G401.6 (cell line): Measurements from ENCODE around the gene IL9.
"Not testable (repeated sequence)": the region's sequence is repeated elsewhere in the genome, so short reads cannot be mapped to it uniquely, and the experiment has no call there.

Experiments used
- FAIRE-seq: peaks from 2 replicates; lab custom pipeline; 2012; peaks lifted over from hg19 to GRCh38; lab: Jason Lieb, UNC

IL9 gene

DNA sequence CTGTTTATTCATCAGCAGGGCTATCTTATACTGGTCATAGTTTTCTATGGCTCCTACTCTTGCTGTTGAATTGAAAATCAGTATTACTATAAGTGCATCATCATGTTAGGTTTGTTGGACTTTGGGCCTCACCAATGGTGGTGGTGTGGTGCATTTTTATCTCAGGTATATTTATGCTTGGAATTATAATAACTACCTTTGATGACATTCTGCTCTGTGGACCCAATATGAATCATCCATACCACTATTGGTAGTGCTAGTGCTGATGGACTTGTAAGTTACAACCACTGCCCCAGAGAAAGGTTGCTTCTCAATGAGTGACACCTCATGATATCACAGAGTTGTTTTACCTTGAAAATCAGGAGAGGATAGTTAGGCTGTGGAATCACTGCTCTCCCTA, 28.0 kb downstream of the IL9 start:
- no peak for FAIRE-seq

DNA sequence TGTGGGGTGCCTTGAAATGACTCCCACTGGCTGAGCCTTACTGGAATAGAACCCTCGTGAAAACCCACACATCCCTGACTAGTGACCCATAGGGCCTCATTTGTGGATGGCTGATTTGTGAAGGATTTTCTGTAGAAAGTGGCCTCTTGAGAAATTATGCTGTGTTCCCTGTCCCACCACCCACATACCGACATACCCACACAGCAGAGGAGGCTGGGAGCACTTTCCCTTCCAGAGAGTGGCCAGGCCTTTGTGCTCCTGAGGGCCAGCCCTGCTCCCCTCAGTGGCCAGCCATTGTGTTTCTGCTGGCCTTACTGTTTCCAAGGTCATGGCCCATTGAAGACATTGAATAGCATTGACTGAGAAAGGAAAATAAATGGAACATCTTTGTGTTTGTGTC, 29.6 kb downstream of the IL9 start:
- FAIRE-seq: no peak

DNA sequence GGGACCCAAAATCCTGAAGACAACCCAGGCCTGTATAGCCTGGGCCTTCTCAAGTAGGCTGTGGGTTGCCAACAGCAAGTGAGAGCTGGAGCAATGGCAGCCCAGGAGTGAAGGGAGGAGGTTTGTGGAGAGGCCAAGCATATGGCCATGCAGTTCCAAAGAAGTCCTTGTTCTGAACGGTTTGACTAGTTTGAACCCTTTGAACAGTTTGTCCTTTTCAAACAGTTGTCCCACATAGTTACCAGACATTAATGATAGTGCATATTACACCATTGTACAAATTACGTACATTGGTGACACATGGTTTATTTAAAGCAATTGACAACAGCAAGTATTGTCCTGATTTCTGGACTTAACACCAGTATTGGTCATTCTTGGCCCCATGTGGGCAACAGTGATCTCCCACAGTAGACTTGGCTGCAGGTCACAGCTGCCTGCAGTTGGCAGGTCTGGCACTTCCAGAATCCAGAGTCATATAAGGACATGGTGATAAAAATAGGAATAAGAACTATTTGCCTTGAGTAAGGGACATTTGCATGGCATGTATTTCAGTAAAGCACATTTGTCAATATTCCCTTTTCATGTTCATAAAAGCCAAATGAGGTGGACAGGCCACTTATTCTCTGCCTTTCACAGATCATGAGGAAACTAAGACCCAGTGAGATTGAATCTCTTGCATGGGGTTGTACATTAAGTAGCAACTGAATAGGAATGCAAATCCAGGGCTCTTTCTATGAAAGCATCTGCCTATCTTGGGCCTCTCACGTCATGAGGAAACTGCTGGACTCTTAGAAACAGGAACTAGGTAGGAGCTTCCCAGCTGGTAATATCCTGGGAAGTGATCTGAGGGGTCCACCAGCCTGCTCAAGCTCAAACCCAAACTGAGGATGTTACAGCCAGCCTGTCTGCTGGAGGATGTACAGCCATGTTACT, 30.9 kb downstream of the IL9 start:
- no peak for FAIRE-seq

DNA sequence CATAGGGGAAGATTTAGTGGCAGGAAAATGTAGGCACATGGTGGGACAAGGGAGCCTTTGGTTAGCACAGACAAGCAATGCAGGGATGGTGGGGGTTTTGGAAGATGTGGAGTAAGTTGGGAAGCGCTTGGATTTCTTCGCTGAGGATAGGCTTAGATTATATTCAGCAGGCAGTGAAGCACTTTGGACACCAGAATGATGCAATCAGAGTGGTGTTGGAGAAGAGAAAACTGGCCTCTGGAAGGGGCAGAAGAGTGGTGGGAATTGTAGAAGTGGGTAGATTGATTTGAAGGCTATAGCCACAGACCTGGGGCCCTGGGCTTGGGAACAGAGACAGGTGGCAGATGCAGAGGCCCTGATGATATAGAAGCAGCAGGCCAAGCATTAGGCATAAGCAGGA, 32.9 kb downstream of the IL9 start:
- FAIRE-seq: no peak

DNA sequence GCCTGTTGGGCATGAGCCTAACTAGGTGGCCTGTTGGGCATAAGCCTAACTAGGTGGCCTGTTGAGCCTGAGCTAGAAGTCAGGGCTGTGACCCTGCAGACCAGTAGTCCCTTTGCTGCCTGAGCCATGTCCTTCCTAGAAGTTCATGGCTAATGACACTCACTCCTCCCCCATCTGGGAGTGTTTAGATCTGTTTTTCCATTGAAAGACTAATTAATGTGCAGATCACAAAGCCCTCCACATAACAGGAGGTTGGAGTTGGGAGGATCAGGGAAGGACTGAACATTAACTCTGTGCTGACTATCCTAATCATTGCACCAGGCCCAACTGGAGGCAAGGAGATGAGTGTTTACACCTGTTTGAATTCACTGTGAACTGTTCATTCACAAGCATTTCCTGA, 33.6 kb downstream of the IL9 start:
- FAIRE-seq: no peak

DNA sequence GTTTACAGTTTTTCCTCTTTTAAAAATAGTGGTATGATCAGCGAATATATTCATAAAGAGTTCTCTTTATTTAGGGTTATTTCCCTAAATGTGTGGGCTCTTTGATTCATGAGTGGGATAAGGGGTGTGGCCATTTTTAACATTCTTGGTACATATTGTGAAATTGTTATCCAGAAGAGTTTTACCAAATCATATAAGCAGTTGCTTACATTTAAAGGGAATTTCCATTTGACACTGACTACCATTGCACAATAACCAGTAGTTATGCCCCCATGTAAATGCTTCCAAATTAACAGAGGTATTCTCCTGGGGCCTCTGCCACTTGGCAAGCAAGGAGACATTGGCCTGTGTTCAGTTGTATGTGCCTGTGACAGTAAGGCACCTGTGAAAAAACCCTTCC, 34.0 kb downstream of the IL9 start:
- FAIRE-seq: no peak

DNA sequence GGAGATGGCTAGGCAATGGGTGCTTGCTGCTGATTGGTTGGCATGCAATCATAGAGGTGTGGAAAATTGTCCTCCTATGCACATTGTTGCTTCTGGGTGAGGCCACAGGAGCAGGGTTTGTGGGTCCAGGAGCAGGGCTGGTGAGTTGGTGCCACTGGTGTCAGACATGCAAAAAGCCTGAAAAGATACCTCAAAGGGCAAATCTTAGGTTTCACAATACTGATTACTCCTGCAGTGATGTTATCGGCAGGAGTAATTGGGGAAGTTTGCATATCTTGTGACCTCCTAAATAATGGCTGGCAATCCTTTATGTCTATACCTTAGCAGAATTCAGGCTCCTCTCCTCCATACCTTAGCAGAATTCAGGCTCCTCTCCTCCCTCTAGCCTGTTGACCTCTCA, 36.0 kb downstream of the IL9 start:
- FAIRE-seq: no peak

DNA sequence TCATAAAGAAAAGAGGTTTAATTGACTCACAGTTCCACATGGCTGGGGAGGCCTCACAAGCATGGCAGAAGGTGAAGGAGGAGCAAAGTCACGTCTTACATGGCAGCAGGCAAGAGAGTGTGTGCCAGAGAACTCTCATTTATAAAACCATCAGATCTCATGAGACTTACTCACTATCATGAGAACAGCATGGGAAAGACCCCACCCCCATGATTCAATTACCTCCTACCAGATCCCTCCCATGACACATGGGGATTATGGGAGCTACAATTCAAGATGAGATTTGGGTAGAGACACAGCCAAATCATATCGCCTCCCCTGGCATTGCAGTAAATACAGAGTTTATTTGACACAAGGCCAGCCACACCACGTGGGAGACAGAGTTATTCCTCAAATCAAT, 36.5 kb downstream of the IL9 start:
- not testable (repeated sequence) for FAIRE-seq

DNA sequence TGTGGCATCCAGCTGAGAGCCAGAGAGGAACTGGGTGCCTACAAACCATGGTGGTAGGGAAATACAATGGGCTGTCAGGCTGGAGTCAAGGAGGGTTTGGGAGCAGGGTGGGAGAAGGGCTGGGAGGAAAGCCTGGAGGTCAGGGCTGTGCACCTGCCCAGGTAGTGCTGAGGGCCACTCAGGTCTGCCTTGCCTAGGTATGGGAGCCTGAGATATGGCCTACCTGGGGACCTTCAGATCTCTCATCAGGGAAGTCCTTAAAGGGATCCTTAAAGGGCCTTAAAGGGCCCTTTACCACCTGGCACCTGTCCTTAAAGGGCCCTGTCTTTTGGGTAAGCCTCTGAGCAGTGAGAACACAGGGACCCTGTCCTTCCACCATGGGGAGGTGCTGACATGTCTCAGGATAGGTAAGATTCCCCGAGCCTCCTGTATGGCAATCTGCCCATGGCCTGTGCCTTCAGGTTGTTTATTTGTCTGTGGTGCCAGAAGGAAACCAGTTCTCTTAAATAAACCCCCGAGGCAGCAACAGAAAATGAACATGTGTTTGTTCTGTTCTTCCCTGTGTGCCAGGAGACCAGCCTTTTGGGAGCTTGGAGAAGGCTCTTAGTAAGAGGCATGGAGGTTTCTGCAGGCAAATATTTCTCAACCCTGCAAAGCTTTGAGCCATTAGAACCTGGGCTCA, 37.9 kb downstream of the IL9 start:
- no peak for FAIRE-seq

DNA sequence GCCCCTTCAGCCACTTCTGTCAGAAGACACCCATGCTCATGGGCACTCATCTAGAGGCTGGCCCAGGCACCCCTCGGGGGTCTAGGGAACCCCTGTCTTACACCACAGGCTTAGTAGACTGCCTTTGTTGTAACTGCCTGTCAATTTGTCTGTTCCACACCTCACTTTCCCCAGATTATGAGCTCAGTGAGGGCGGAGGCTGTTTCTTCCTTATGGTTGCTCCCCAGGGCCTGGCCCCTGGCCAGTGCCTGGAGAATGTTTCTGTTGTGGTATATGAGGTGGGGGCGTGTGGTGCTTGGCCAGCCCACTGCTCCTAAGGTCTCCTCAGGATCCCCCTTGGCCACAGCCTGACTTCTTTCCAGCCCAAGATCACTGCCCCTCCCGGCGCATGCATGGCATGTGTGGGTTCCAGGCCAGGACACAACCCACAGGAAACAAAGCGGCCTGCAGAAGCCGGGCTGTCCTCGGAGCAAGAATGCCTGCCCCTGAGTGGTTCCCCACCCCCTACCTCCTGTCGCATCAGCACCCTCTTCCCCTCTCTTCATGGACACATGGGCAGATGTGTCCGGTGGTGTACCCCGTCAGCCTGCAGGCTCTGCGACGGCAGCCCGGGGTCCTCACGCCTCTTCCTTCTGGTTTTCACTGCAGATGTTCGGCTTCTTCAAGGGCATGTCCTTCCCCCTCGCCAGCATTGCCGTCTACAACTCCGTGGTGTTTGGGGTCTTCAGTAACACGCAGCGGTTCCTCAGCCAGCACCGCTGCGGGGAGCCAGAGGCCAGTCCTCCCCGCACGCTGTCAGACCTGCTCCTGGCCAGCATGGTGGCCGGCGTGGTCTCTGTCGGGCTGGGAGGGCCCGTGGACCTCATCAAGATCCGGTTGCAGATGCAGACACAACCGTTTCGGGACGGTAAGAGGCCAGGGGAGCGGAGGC, 43.5 kb downstream of the IL9 start:
- no peak for FAIRE-seq

DNA sequence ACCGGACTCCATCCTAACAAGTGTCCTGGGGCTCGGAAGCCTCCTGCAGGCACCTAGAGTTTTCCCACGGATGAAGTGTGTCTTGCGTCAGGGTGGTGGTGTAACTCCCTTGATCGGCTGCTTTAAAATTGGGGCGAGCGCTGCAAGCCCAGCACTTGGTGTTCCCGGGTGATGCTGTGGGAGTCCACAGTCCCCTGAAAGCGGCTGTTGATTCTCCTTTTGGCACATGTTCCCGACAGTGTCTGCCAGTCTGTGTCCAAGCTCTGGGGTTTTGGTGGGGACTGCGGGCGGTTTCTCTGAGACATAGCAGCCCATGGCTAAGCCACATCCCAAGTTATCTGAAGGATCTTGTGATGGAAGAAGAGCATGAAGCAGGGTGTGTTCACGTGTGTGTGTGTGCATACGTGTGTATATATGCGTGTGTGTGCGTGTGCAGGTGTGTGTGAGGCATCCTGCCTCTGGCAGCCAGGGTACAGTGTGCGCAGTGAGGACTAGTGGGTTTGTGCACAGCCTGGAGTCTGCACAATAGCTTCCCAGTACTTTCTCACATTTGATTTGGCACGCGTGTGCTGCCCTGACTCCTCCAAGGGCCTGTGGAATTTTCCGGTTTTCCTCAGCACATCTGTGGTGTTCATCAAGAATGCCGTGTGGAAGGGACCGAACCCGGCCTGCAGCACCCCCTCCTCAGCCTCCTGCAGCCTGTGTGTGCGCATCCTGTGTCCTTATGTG, 44.3 kb downstream of the IL9 start:
- FAIRE-seq: no peak

DNA sequence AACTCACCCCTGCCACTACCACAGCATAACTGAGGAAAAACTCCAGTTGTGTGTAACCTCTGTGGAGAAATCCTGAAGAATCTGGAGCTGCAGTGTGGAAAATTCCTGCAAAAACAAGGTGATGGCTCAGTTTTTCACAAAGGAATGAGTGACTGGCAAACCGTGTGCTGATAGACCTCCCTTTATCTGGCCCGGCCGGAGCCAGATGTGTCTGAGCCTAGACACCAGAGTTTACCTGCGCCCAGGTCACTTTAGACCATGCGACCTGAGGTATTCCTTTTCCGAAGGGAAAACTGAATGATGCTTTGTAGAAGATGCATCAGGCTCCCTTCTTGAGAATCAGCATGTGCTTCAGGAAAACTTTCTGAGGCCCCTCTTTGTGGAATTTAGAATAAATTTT, 45.0 kb downstream of the IL9 start:
- no peak for FAIRE-seq

DNA sequence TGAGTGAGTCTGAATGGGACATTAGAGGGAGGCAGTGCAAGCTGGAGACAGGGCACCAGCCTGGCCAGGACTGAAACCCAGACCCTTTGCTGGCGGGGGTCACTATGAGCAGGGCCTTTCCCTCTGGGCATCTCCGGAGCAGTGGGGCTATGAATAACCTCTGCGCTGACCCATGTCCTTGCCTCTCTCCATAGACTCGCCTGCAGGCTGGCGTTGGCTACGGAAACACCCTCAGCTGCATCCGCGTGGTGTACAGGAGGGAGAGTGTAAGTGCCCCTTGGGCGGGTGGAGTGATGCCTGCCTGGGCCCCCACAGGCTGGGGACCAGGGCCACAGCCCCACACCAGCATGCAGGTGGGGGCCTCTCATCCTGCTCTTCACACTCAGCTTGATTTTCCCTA, 45.4 kb downstream of the IL9 start:
- no peak for FAIRE-seq

DNA sequence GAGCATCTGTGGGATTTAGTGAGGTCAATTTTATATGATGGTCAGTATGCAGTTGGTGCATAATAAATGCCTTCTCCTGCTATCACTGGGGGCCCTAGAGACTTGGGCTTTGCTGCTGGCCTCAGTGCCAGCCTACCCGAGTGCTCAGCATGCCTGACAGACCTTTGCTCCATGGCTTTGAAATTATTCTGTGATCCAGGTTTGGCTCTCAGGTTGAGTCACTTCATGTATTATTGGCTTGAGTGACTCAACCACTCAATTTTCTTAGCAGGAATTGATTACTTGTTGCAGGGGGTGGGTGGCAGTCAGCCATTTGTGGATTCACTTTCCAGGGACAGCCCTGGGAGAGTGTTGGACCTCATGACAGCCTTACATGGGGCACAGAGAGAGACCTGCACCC, 47.7 kb downstream of the IL9 start:
- no peak for FAIRE-seq

DNA sequence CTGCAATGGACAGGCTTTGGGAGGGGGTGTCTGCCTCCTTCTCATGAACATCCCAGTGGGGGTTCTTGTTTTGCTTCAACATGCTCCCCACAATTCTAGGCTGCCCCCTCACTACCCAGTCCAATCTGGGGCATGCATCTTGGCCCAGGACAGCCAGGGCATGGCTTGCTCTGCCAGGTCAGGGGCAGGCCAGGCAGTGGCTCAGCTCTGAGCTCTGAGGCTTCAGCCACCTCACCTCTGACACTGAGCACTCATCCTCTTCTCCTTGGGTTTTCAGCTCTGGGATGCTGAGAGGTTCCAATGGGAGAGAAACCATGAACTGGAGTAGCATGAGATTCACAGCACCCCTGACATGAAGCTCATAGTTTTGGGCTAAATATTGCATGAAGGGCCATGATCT, 49.3 kb downstream of the IL9 start:
- FAIRE-seq: no peak

DNA sequence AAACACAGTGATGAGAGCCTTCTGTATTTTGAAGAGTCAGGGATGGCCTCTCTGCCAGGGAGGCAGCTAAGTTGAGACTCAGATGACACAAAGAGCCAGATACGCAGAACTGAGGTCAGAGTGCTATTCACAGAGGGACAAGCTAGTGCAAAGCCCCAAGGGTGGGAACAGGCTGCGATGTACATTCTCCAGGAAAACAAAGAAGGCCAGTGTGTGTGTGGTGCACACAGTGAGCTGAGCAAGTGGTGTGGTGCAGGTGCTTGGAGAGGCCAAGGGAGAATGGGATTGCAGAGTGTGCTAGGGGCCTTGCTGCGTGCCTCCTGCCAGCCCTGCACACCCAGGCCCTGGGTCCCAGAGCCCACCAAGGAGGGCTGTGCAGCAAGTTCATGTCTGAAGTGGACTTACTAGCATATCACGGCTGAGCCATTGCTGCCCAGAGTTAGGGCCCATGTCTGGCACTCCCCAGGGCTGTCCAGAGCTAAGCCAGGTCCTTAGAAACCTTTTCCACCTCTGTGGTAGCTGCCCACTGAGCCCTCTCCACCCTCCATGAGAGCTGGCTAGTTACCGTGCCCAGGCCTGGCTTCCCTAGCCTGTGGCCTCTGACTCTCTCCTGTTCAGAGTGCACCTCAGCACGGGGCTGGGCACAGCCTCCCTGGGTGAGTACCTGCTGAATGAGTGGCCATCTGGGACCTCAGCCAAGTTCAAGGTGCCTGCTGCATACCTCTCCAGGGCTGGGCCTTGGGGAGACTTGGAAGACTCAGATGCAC, 51.9 kb downstream of the IL9 start:
- FAIRE-seq: no peak

DNA sequence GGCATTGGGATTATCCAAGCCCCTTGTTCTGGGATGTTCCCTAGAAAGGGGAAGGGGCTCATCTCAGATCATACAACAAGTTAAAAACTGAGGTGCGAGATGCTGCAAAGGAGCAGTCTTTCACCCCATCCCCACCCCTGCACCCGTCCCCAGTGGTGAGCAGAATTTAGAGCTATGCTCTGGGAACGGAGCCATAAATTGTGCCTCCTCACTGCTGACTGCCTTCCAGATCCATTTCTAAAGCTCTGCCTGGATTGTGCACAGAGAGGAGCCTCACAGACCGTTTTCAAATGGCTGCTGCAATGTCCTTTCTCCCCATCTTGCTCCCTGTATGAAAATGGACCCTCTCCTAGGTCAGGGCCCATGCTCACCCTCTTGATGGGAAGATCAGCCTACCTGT, 52.9 kb downstream of the IL9 start:
- no peak for FAIRE-seq
